Esophagus squamous epithelium (tissue), 5 donors: ENCODE data around the gene HTR3A. TPM values are rescaled to one million over a fixed set of nuclear protein-coding genes. Genes with fewer than 3 reads are reported as not detected.

Source experiments
- DNase-seq: peaks from one replicate; lab custom pipeline; 2025; lab: John Stamatoyannopoulos, UW
- H3K27ac ChIP-seq, 4 donors: fragments of 200-600 bp; sonication (generic); one replicate each; pipeline ENCODE4 v1.5.1; 2016 to 2019; ENCODE audit warnings: mild to moderate bottlenecking in 1 of 4
- H3K27me3 ChIP-seq, 4 donors: fragments of 200-600 bp; sonication (generic); 1 replicate in 3 of 4; 2 replicates in 1 of 4; pipeline versions ENCODE4 v1.5.1 to v1.6.0; 2017 to 2021; ENCODE audit warnings: antibody characterized with exemption in 1 of 4
- H3K36me3 ChIP-seq, 3 donors: fragments of 200-600 bp; sonication (generic); one replicate each; pipeline ENCODE4 v1.5.1; 2016 to 2019
- H3K4me1 ChIP-seq, 3 donors: fragments of 200-600 bp; sonication (generic); one replicate each; pipeline ENCODE4 v1.5.1; 2017 to 2019
- H3K4me3 ChIP-seq, 4 donors: fragments of 200-600 bp; sonication (generic); 1 replicate in 3 of 4; 2 replicates in 1 of 4; pipeline ENCODE4 v1.5.1; 2016 to 2019; ENCODE audit warnings: mild to moderate bottlenecking in 2 of 4, moderate library complexity in 1 of 4
- H3K9me3 ChIP-seq, 3 donors: fragments of 200-600 bp; sonication (generic); one replicate each; pipeline ENCODE4 v1.5.1; 2016 to 2019
- CTCF ChIP-seq, 6 experiments: fragments of 450-650 bp in 4 of 6; fragments of 200-600 bp in 2 of 6; sonication (generic) in 2 of 6; IDR thresholded peaks; one replicate each; pipeline ENCODE4 v1.5.1; 2016 to 2019; ENCODE audit warnings: antibody characterized with exemption in 6 of 6, mild to moderate bottlenecking in 4 of 6, moderate library complexity in 4 of 6
- POLR2A ChIP-seq, 4 donors: fragments of 450-650 bp; IDR thresholded peaks; one replicate each; pipeline ENCODE4 v1.6.1; 2017; ENCODE audit warnings: antibody characterized with exemption in 4 of 4, mild to moderate bottlenecking in 4 of 4, moderate library complexity in 3 of 4
- WGBS, 2 donors: methylation state at CpG; one replicate each; pipeline ENCODE4 v1.1.5; 2018; 5-methylcytosine and 5-hydroxymethylcytosine counted together
- intact Hi-C: fragments of 100-400 bp; cut with DNase I; formaldehyde crosslinking; loops from one replicate; pipeline ENCODE4 v1.15.0; 2022
- total RNA-seq, 4 donors: library from RNA; depleted of rRNA; stranded (reverse); fragments of >200 nt; gene quantifications; one replicate each; pipeline ENCODE4 v1.1.0, GENCODE V29; 2016
- donor health status: DM: yes; HTN: yes; CAD: no.

Gene HTR3A
- total RNA-seq, 4 donors from 2014 or later, result not detected

GRCh38 chr11:114001416-114001815 is 26.5 kb downstream of the HTR3A start:
- H3K27ac ChIP-seq, result no peak overlapping the region
- H3K9me3 ChIP-seq, result no peaks in the 10 kb centered on the region
- 6 to 14% methylated on average over 2 to 3 of the region's 3 CpGs for WGBS, 2 donors
- no peaks in the 10 kb centered on the region for H3K36me3 ChIP-seq
- H3K27me3 ChIP-seq, result peaks cover 0 to 38% (median 0%) of the 10 kb centered on the region in 4 donors
- intact Hi-C loops, result no loop called here
- TF ChIP-seq POLR2A (IDR thresholded peaks at IDR 0.05) (no peak), CTCF (IDR thresholded peaks at IDR 0.05) (no peak)
- no peak overlapping the region for H3K4me3 ChIP-seq
- no peaks in the 10 kb centered on the region for H3K4me1 ChIP-seq
- DNase-seq, result no peak

DNA sequence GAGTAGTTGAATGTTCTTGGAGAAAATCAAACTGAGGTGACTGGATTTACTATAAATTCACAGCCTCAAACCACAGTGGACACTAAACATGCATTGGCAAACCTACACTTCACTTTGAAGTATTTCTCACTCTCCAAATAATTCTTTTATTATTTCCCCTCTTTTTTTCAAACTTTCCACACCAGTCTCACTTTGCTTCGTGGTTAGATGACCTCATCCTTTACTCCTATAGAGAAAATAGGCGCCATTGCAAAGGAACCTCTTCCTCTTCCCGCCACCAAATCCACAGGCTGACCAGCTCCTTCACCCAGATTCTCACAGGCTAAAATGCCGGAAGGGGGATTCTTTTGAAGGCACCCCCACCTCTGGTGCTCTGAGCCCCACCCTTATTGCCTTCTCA is 33.4 kb downstream of the HTR3A start:
- no peaks in the 10 kb centered on the region for H3K36me3 ChIP-seq
- TF ChIP-seq POLR2A (IDR thresholded peaks at IDR 0.05) (no peak), CTCF (IDR thresholded peaks at IDR 0.05) (no peak)
- peaks cover 0 to 20% (median 0%) of the 10 kb centered on the region in 4 donors for H3K27me3 ChIP-seq
- H3K27ac ChIP-seq, result no peak overlapping the region
- H3K4me3 ChIP-seq, result no peak overlapping the region
- no peaks in the 10 kb centered on the region for H3K9me3 ChIP-seq
- 54 to 63% methylated on average over 4 of the region's 4 CpGs for WGBS, 2 donors
- intact Hi-C loops, result no loop called here
- no peaks in the 10 kb centered on the region for H3K4me1 ChIP-seq
- no peak for DNase-seq

DNA sequence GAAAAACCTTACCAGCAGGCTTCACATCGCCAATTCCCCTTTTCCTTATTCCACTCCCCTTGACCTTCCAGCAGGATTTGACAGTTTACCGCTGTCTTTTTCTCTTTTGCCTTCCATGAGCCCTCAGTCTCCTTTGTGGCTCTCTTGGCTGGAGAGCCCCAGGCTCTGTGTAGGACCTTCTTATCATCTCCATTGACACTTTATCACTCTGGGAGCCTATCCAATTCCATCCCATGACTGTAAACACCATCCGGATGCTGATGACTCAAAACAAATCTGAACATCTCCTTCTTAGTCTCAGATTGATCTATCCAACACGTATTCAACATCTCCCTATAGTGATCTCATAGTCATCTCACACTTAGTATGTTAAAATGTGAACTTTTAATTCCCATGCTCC is 36.0 kb downstream of the HTR3A start:
- H3K27me3 ChIP-seq, result peaks cover 0 to 24% (median 0%) of the 10 kb centered on the region in 4 donors
- 54 to 64% methylated on average over 4 of the region's 4 CpGs for WGBS, 2 donors
- no peaks in the 10 kb centered on the region for H3K36me3 ChIP-seq
- intact Hi-C loops, result no loop called here
- no peaks in the 10 kb centered on the region for H3K9me3 ChIP-seq
- DNase-seq, result no peak
- H3K4me3 ChIP-seq, result no peak overlapping the region
- no peaks in the 10 kb centered on the region for H3K4me1 ChIP-seq
- H3K27ac ChIP-seq, result no peak overlapping the region
- TF ChIP-seq CTCF (IDR thresholded peaks at IDR 0.05) (no peak), POLR2A (IDR thresholded peaks at IDR 0.05) (no peak)

DNA sequence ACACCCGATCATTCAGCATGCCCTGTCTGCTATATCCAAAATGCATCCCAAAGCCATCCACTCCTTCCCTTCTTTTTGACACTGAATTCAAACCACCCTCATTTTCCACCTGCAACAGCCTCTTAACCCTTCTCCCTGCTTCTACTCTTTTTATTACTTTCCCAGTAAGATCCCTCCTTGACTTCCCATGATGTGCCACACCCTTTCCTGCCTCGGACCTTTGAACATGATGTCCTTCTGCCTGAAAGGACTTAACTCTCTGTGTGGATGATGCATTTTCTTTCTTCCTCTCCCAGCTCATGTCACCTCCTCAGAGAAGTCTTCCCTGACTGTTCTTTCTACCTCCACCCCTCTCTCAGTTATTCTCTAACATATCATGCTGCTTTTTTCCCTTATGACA is 36.5 kb downstream of the HTR3A start:
- no peaks in the 10 kb centered on the region for H3K4me1 ChIP-seq
- 50 to 54% methylated on average over 2 of the region's 2 CpGs for WGBS, 2 donors
- intact Hi-C loops, result no loop called here
- H3K9me3 ChIP-seq, result no peaks in the 10 kb centered on the region
- TF ChIP-seq CTCF (IDR thresholded peaks at IDR 0.05) (no peak), POLR2A (IDR thresholded peaks at IDR 0.05) (no peak)
- no peaks in the 10 kb centered on the region for H3K36me3 ChIP-seq
- no peak overlapping the region for H3K27ac ChIP-seq
- no peak for DNase-seq
- peaks cover 0 to 24% (median 0%) of the 10 kb centered on the region in 4 donors for H3K27me3 ChIP-seq
- H3K4me3 ChIP-seq, result no peak overlapping the region

- no peaks in the 10 kb centered on the region for H3K9me3 ChIP-seq
- no peak for DNase-seq
- intact Hi-C loops, result no loop called here
- peaks cover 0 to 16% (median 0%) of the 10 kb centered on the region in 4 donors for H3K27me3 ChIP-seq
- no peak overlapping the region for H3K27ac ChIP-seq
- WGBS, 2 donors, result 24 to 29% methylated on average over 4 to 5 of the region's 6 CpGs
- no peaks in the 10 kb centered on the region for H3K4me1 ChIP-seq
- H3K36me3 ChIP-seq, result no peaks in the 10 kb centered on the region
- TF ChIP-seq POLR2A (IDR thresholded peaks at IDR 0.05) (no peak), CTCF (IDR thresholded peaks at IDR 0.05) (no peak)
- no peak overlapping the region for H3K4me3 ChIP-seq
Observed at GRCh38 chr11:114015117-114015516, 40.2 kb downstream of the HTR3A start.
